Sigmoid colon (tissue), 4 donors: ENCODE data around the gene OR5H6.

Source experiments
- EP300 ChIP-seq, 4 donors: sonication (generic); formaldehyde crosslinking; IDR thresholded peaks; one replicate each; pipeline ENCODE4 v1.6.1; 2017; ENCODE audit warnings: antibody characterized with exemption in 4 of 4
- POLR2A ChIP-seq, 2 donors: fragments of 450-650 bp; IDR thresholded peaks; one replicate each; pipeline ENCODE4 v1.6.1; 2016; ENCODE audit warnings: antibody characterized with exemption in 2 of 2, mild to moderate bottlenecking in 2 of 2, moderate library complexity in 2 of 2
- TF ChIP-seq, protein P1 (sequence below), 4 experiments: fragments of 450-650 bp in 3 of 4; fragments of 200-600 bp in 1 of 4; IDR thresholded peaks; one replicate each; pipeline ENCODE4 v1.5.1; 2016 to 2019; ENCODE audit warnings: antibody characterized with exemption in 4 of 4, mild to moderate bottlenecking in 3 of 4, moderate library complexity in 2 of 4

DNA sequence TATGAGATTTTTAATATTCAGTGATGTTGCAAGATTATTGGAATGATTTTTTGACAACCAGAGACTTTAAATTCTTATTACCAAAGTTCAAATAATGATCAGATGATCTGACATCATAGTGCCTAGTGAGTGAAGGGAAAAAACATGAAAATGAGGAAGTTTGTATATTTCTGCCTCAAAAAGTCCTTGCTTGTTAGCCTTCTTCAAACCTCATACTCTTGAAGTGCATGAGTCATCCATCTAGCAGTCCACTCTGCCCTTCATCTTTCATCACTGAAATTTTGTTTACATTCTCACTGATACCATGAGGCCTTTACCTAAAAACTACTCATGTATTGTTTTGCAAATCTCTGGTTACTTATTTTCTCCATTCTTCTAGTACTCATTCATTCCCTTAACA lies 23.9 kb upstream of the OR5H6 start:
- TF ChIP-seq, protein P1, sequence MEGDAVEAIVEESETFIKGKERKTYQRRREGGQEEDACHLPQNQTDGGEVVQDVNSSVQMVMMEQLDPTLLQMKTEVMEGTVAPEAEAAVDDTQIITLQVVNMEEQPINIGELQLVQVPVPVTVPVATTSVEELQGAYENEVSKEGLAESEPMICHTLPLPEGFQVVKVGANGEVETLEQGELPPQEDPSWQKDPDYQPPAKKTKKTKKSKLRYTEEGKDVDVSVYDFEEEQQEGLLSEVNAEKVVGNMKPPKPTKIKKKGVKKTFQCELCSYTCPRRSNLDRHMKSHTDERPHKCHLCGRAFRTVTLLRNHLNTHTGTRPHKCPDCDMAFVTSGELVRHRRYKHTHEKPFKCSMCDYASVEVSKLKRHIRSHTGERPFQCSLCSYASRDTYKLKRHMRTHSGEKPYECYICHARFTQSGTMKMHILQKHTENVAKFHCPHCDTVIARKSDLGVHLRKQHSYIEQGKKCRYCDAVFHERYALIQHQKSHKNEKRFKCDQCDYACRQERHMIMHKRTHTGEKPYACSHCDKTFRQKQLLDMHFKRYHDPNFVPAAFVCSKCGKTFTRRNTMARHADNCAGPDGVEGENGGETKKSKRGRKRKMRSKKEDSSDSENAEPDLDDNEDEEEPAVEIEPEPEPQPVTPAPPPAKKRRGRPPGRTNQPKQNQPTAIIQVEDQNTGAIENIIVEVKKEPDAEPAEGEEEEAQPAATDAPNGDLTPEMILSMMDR (IDR thresholded peaks at IDR 0.05), result no peak
- TF ChIP-seq POLR2A (IDR thresholded peaks at IDR 0.05) (no peak), EP300 (IDR thresholded peaks at IDR 0.05) (no peak)
